Fibroblast of the aortic adventitia (primary cell): Measurements from ENCODE around the gene HMGA1. TPM values are rescaled to one million over a fixed set of nuclear protein-coding genes. Genes with fewer than 3 reads are reported as not detected.
"Not testable (repeated sequence)": the region's sequence is repeated elsewhere in the genome, so short reads cannot be mapped to it uniquely, and the experiment has no call there.

Experiments
- DNase-seq: peaks from one replicate; pipeline ENCODE4 v3.0.0-alpha.2; 2010; ENCODE audit warnings: low read depth
- H3K4me3 ChIP-seq: 2 replicates; pipeline ENCODE4 v1.5.1; 2011; ENCODE audit warnings: low read depth, mild to moderate bottlenecking, control low read depth, low read length, moderate library complexity
- CTCF ChIP-seq: IDR thresholded peaks from 2 replicates; pipeline ENCODE4 v1.5.1; 2011; ENCODE audit warnings: mild to moderate bottlenecking, low read length, control low read depth, inconsistent platforms; ENCODE audit not compliant: insufficient read depth
- total RNA-seq: library from RNA; depleted of rRNA; stranded (reverse); fragments of >200 nt; gene quantifications from 2 replicates; pipeline ENCODE4 v1.2.3, GENCODE V29; 2012; ENCODE audit warnings: low replicate concordance

HMGA1 gene
- total RNA-seq, 1 donor: 635 TPM

- H3K4me3 ChIP-seq: no peak overlapping the region
- TF ChIP-seq CTCF: peak; percentile 54
- DNase-seq: peak; percentile 87
Observed at GRCh38 chr6:34243901-34244884, 7.5 kb downstream of the HMGA1 start.

GRCh38 chr6:34245032-34245760 lies 8.5 kb downstream of the HMGA1 start:
- DNase-seq, H3K4me3 ChIP-seq: not testable (repeated sequence)

GRCh38 chr6:34245761-34246140 lies 9.1 kb downstream of the HMGA1 start:
- not testable (repeated sequence) for H3K4me3 ChIP-seq, DNase-seq

- no peak for DNase-seq
- H3K4me3 ChIP-seq: no peak overlapping the region
- no peak for TF ChIP-seq CTCF
Observed at GRCh38 chr6:34246249-34246562, 9.5 kb downstream of the HMGA1 start.

GRCh38 chr6:34246563-34247391 lies 10.1 kb downstream of the HMGA1 start:
- no peak for DNase-seq
- no peak overlapping the region for H3K4me3 ChIP-seq
- TF ChIP-seq CTCF: peak; percentile 45

- peak overlapping the region; percentile 90 for H3K4me3 ChIP-seq
- peak; percentile 28 for DNase-seq
Observed at GRCh38 chr6:34247481-34248197, 11.0 kb downstream of the HMGA1 start.

More at GRCh38 chr6:34247481-34248197, 11.0 kb downstream of the HMGA1 start:
- no peak for TF ChIP-seq CTCF
